HUES48 (cell line): Measurements from ENCODE around the gene RFTN1.

ENCODE experiments used
- H3K27ac ChIP-seq: one replicate; pipeline ENCODE4 v1.7.0; 2013; ENCODE audit warnings: low read depth, low read length, inconsistent platforms
- H3K27me3 ChIP-seq: 2 replicates; pipeline ENCODE4 v1.6.1; 2013; ENCODE audit warnings: mild to moderate bottlenecking, low read length; ENCODE audit not compliant: control insufficient read depth, insufficient read depth
- H3K36me3 ChIP-seq: 2 replicates; pipeline ENCODE4 v1.6.1; 2013; ENCODE audit warnings: low read length; ENCODE audit not compliant: control insufficient read depth, insufficient read depth
- H3K4me1 ChIP-seq: 2 replicates; pipeline ENCODE4 v1.6.1; 2013; ENCODE audit warnings: mild to moderate bottlenecking, low read length; ENCODE audit not compliant: control insufficient read depth, insufficient read depth
- H3K4me3 ChIP-seq: 2 replicates; pipeline ENCODE4 v1.5.1; 2013; ENCODE audit warnings: mild to moderate bottlenecking, low read depth, low read length
- H3K9ac ChIP-seq: 2 replicates; pipeline ENCODE4 v1.6.1; 2013; ENCODE audit warnings: mild to moderate bottlenecking, low read depth, low read length, moderate library complexity
- H3K9me3 ChIP-seq: 2 replicates; pipeline ENCODE4 v1.6.1; 2013; ENCODE audit warnings: low read length; ENCODE audit not compliant: control insufficient read depth, insufficient read depth

Gene RFTN1

DNA sequence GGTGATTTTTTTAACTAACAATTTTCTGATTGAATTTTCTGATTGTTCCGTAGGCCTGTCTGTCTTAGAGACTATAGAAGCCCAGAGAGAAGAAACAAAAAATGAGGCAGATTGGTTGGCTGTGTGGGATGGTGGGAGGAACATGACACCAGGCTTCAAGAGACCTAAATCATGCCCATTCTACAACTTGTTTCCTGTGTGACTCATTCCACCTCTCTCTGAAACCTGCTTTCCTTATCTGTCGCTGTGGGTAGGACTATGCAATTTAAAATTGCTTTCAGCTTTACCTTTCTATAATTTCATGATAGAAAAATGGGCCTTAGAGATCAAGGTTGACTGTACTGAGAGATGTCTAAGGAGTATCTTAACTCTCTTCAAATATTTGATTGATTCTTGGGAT lies 203.9 kb downstream of the RFTN1 start:
- Histone ChIP-seq H3K36me3 (peaks cover 31% of the 10 kb centered on the region), H3K9me3 (no peaks in the 10 kb centered on the region), H3K4me3 (no peak overlapping the region), H3K27me3 (no peaks in the 10 kb centered on the region), H3K9ac (no peak overlapping the region), H3K27ac (peak overlapping the region; percentile 53), H3K4me1 (no peaks in the 10 kb centered on the region)

GRCh38 chr3:16308727-16309126 lies 204.8 kb downstream of the RFTN1 start:
- Histone ChIP-seq H3K9me3 (no peaks in the 10 kb centered on the region), H3K36me3 (peaks cover 38% of the 10 kb centered on the region), H3K4me3 (no peak overlapping the region), H3K4me1 (peaks cover 3% of the 10 kb centered on the region; the same call in 1 of the 2 replicates), H3K9ac (no peak overlapping the region), H3K27ac (no peak overlapping the region), H3K27me3 (no peaks in the 10 kb centered on the region)

DNA sequence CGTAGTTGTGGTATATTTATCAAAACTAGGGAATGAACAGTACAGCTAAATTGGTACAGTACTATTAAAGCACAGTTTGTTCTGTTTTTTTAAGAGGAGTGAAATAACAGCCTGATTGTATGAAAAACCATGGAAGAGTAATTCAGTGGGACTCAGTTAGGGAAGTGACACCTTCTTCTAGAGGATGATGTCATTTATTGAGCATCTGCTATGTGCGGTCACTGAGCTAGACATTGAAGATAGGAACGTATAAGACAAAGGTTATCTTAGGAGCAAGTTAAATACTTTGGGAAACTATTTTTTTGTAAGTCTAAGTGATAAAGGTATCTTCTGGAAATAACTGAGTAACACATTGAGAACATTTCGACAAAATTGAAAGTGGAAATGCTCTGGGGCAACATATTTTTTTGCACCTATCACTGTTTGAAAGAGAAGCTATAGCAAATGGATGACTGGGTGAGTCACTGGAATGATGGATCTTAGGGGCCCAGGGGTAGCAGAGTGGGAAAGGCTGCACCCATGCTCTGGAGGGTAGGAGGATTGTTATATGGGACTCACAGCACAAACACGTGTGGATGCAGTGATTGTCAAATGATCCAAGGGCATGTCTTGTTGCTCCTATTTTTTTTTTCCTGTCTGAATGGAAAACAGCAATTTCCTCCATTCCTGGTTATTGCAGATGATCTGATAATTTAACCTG lies 205.5 kb downstream of the RFTN1 start:
- Histone ChIP-seq H3K4me3 (no peak overlapping the region), H3K4me1 (peaks cover 10% of the 10 kb centered on the region), H3K27me3 (no peaks in the 10 kb centered on the region), H3K27ac (no peak overlapping the region), H3K9me3 (no peaks in the 10 kb centered on the region), H3K36me3 (peaks cover 41% of the 10 kb centered on the region), H3K9ac (no peak overlapping the region)

- H3K36me3 ChIP-seq: peaks cover 44% of the 10 kb centered on the region; the same call in 1 of the 2 replicates
- H3K9me3 ChIP-seq: no peaks in the 10 kb centered on the region
- peaks cover 38% of the 10 kb centered on the region for H3K4me1 ChIP-seq
- H3K27me3 ChIP-seq: no peaks in the 10 kb centered on the region
- H3K4me3 ChIP-seq: no peak overlapping the region
- no peak overlapping the region for H3K9ac ChIP-seq
- no peak overlapping the region for H3K27ac ChIP-seq
Observed at GRCh38 chr3:16305111-16305541, 208.4 kb downstream of the RFTN1 start.

GRCh38 chr3:16304061-16305010 lies 209.2 kb downstream of the RFTN1 start:
- no peak overlapping the region for H3K4me3 ChIP-seq
- no peaks in the 10 kb centered on the region for H3K27me3 ChIP-seq
- H3K9ac ChIP-seq: no peak overlapping the region
- peaks cover 44% of the 10 kb centered on the region; the same call in 1 of the 2 replicates for H3K36me3 ChIP-seq
- H3K4me1 ChIP-seq: peaks cover 38% of the 10 kb centered on the region
- no peak overlapping the region for H3K27ac ChIP-seq
- H3K9me3 ChIP-seq: no peaks in the 10 kb centered on the region

- Histone ChIP-seq H3K9ac (no peak overlapping the region), H3K9me3 (no peaks in the 10 kb centered on the region), H3K36me3 (peaks cover 48% of the 10 kb centered on the region; the same call in 1 of the 2 replicates), H3K27me3 (no peaks in the 10 kb centered on the region), H3K27ac (no peak overlapping the region), H3K4me1 (peaks cover 38% of the 10 kb centered on the region), H3K4me3 (no peak overlapping the region)
Observed at GRCh38 chr3:16303037-16303575, 210.4 kb downstream of the RFTN1 start.

DNA sequence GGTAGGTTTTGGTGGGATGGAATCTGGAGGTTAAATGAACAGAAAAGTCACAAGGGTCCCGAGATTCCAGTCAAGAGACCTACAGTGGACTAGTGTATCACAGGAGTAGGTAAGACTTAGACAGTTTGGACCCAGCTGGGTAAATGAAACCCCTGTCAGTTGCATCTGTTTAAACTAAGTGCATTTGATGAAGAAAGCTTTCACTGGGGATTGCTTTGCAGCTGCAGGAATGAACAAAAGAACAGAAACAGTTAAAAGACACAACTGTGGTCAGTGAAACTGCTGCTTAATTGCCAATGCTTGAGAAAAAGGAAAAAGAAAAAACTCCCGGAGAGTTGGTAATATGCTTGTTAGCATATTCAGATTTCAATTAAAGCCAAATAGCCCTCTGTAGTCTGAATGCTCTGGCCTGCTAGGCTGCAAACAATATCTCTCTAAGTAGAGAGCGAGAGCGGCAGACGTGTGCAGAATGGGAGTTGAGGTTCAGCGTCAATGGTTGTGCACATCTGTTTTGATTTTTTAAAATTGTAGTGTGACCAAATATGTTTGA lies 211.3 kb downstream of the RFTN1 start:
- H3K9ac ChIP-seq: peak overlapping the region; percentile 20; the same call in 1 of the 2 replicates
- peak overlapping the region; percentile 89 for H3K27ac ChIP-seq
- no peaks in the 10 kb centered on the region; the same call in 1 of the 2 replicates for H3K9me3 ChIP-seq
- no peaks in the 10 kb centered on the region for H3K27me3 ChIP-seq
- peaks cover 53% of the 10 kb centered on the region for H3K36me3 ChIP-seq
- H3K4me1 ChIP-seq: peaks cover 38% of the 10 kb centered on the region
- H3K4me3 ChIP-seq: peak overlapping the region; percentile 13; the same call in 1 of the 2 replicates

DNA sequence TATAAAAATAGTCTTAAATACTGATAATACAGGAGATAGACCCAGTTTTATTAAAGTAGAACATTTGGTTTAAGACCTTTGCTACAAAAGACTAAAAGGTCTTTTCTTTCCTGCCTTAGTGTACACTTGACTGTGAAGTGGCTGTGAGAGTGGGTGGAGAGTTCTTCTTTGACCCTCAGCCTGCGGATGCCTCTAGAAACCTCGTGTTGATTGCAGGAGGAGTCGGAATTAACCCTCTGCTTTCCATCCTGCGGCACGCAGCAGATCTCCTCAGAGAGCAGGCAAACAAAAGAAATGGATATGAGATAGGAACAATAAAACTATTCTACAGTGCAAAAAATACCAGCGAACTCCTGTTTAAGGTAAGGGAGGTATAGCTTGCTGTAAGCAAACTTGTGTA lies 212.0 kb downstream of the RFTN1 start:
- H3K9me3 ChIP-seq: no peaks in the 10 kb centered on the region; the same call in 1 of the 2 replicates
- peak overlapping the region; percentile 20; the same call in 1 of the 2 replicates for H3K9ac ChIP-seq
- H3K27ac ChIP-seq: peak overlapping the region; percentile 89
- peak overlapping the region; percentile 13; the same call in 1 of the 2 replicates for H3K4me3 ChIP-seq
- peaks cover 55% of the 10 kb centered on the region for H3K36me3 ChIP-seq
- peaks cover 38% of the 10 kb centered on the region for H3K4me1 ChIP-seq
- H3K27me3 ChIP-seq: no peaks in the 10 kb centered on the region

DNA sequence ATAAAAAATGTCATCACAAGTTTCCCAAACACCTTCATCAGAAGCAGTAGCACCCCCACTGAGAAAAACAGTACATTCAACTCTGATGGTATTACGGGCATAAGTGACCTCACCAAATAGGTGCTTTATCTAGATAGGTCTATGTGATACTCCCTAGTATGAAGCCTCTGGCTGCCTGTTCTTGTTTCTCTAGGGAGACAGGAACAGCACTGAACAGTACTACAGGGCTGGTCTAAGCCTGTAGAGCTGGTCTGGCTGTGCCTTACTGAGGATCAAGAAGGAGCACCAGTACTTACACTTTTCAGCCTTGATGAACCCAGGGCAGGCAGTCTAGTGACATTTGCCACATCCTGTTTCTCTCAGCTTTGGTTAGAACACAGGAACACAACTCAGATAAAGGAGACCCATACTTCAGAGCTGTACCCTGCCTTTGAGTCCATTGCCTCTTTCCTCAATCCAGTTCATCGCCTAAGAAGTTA lies 212.6 kb downstream of the RFTN1 start:
- Histone ChIP-seq H3K4me3 (no peak overlapping the region), H3K9me3 (no peaks in the 10 kb centered on the region; the same call in 1 of the 2 replicates), H3K27ac (peak overlapping the region; percentile 89), H3K9ac (no peak overlapping the region), H3K36me3 (peaks cover 55% of the 10 kb centered on the region), H3K4me1 (peaks cover 38% of the 10 kb centered on the region), H3K27me3 (no peaks in the 10 kb centered on the region)

DNA sequence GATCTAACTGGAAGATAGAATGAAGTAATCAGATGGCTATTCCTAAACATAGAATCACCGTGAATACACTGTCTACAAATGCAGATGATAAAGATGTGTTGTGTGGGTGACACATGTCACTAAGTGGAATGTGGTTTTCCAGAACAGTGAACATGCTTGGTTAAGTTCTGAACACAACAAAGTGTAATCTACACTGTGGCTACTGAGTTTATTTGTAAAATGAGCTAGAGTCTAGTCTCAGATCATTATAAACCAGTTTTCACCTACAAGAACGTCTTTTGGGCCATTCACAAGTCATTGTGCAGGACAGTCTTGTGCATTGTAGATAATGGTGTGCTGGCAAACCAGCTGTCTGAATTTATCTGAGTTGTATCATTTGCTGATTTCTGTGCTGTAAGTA lies 213.2 kb downstream of the RFTN1 start:
- peaks cover 38% of the 10 kb centered on the region for H3K4me1 ChIP-seq
- H3K27me3 ChIP-seq: no peaks in the 10 kb centered on the region
- H3K27ac ChIP-seq: peak overlapping the region; percentile 89
- no peaks in the 10 kb centered on the region; the same call in 1 of the 2 replicates for H3K9me3 ChIP-seq
- H3K36me3 ChIP-seq: peaks cover 55% of the 10 kb centered on the region
- no peak overlapping the region for H3K4me3 ChIP-seq
- H3K9ac ChIP-seq: no peak overlapping the region
